ENCODE measurements around the gene TAF6.

TAF6 gene

GRCh38 chr7:100063376-100063775 lies 55.8 kb downstream of the TAF6 start:
- H3K27ac ChIP-seq (ENCODE audit: low read depth, low read length) = no peak overlapping the region
- H3K4me1 ChIP-seq (ENCODE audit: control insufficient read depth, insufficient read depth, low read length) = peaks cover 10% of the 10 kb centered on the region
- no peak overlapping the region for H3K4me3 ChIP-seq (ENCODE audit: low read length)
- no peak overlapping the region for H3K9ac ChIP-seq (ENCODE audit: low read length)
- H3K36me3 ChIP-seq (ENCODE audit: control insufficient read depth, insufficient read depth, low read length) = peaks cover 16% of the 10 kb centered on the region
- H3K27me3 ChIP-seq (ENCODE audit: control insufficient read depth, insufficient read depth, low read length) = no peaks in the 10 kb centered on the region

- Histone ChIP-seq H3K36me3 (ENCODE audit: control insufficient read depth, insufficient read depth, low read length) (peaks cover 29% of the 10 kb centered on the region), H3K4me1 (ENCODE audit: control insufficient read depth, insufficient read depth, low read length) (peaks cover 10% of the 10 kb centered on the region), H3K27me3 (ENCODE audit: control insufficient read depth, insufficient read depth, low read length) (no peaks in the 10 kb centered on the region), H3K9ac (ENCODE audit: low read length) (no peak overlapping the region), H3K4me3 (ENCODE audit: low read length) (no peak overlapping the region), H3K27ac (ENCODE audit: low read depth, low read length) (no peak overlapping the region)
Measured at GRCh38 chr7:100061518-100062193, 57.5 kb downstream of the TAF6 start.

GRCh38 chr7:100059251-100059739 lies 59.9 kb downstream of the TAF6 start:
- H3K9ac ChIP-seq (ENCODE audit: low read length) = no peak overlapping the region
- H3K27me3 ChIP-seq (ENCODE audit: control insufficient read depth, insufficient read depth, low read length) = no peaks in the 10 kb centered on the region
- H3K4me1 ChIP-seq (ENCODE audit: control insufficient read depth, insufficient read depth, low read length) = no peaks in the 10 kb centered on the region
- no peak overlapping the region for H3K4me3 ChIP-seq (ENCODE audit: low read length)
- H3K27ac ChIP-seq (ENCODE audit: low read depth, low read length) = no peak overlapping the region
- H3K36me3 ChIP-seq (ENCODE audit: control insufficient read depth, insufficient read depth, low read length) = peaks cover 25% of the 10 kb centered on the region
